Measurements from ENCODE around the gene SLX4IP.
"Not testable (repeated sequence)": the region's sequence is repeated elsewhere in the genome, so short reads cannot be mapped to it uniquely, and the experiment has no call there.

SLX4IP gene

DNA sequence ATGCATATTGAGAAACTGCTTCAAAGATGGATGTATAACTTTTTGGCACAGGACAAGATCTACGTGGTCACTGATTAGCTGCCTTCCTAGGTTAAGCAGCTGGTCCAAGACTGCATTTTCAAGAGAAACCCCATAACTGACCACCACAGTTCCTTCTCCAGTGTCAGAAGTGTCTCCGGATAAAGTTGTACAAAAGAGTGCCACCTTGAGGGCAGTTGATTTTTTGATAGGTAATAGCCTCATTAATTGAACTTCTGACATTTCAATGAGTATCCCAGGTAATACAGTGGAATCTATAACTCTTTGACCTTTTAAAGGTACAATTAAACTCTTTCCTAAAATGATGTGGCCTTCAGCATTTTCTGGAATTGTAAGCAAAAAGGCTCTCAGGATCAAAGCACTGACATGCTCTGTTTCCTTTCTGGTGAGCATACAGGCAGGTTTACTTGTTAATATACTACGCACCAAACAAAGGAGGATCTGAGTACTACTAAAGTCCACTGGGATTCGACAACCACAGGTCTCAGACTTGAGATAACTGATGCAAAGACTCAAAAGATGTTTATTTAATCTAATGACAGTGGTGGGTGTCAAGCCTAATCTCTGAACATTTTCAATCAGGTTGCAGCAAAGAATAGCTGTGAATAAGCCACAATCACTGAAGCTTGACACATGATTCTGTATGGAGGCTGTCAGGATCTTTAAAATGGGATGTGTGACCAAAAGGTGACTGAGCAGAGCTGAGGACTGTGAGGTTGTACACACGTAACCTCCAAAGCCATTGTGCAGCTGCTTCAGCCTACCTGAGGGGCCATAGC lies 22.3 kb upstream of the SLX4IP start:
- no peak overlapping the region for H3K27ac ChIP-seq (ENCODE audit: low read length, poor library complexity, severe bottlenecking)
- WGBS, result 94% methylated on average over 4 of the region's 5 CpGs

GRCh38 chr20:10415013-10415650 lies 20.0 kb upstream of the SLX4IP start:
- no peak overlapping the region for H2AFZ ChIP-seq (ENCODE audit: low read depth, low read length)
- H2BK120ac ChIP-seq (ENCODE audit: low read depth, low read length), result no peak overlapping the region
- H3K27me3 ChIP-seq (ENCODE audit: control insufficient read depth in 1 of 2, insufficient read depth in 1 of 2, low read length in 2 of 2), result no peaks in the 10 kb centered on the region
- no peak overlapping the region for H3K18ac ChIP-seq (ENCODE audit: low read depth in 1 of 2, low read length in 2 of 2)
- H2AK5ac ChIP-seq (ENCODE audit: low read length, severe bottlenecking), result no peak overlapping the region
- no peak overlapping the region for H3K4me3 ChIP-seq (ENCODE audit: insufficient read depth in 1 of 2, low read depth in 1 of 2, low read length in 2 of 2)
- no peak overlapping the region for H3K4ac ChIP-seq (ENCODE audit: low read depth in 1 of 2, low read length in 2 of 2)
- peaks cover 9% of the 10 kb centered on the region for H3K79me1 ChIP-seq (replicated peaks; ENCODE audit: low read length, poor library complexity, severe bottlenecking)
- H2BK12ac ChIP-seq (ENCODE audit: low read length in 2 of 2), result no peak overlapping the region
- no peak overlapping the region for H2BK15ac ChIP-seq (ENCODE audit: low read depth, poor library complexity, severe bottlenecking)
- H3K4me1 ChIP-seq (ENCODE audit: control insufficient read depth, insufficient read depth, low read depth, low read length), result no peaks in the 10 kb centered on the region
- no peak overlapping the region for H4K8ac ChIP-seq (ENCODE audit: low read length)
- no peaks in the 10 kb centered on the region for H3K9me3 ChIP-seq (ENCODE audit: control insufficient read depth, low read length)
- no peak overlapping the region for H3K4me2 ChIP-seq (ENCODE audit: low read length, poor library complexity, severe bottlenecking)
- no peak overlapping the region for H3K14ac ChIP-seq (ENCODE audit: low read length in 2 of 2)
- peaks cover 4 to 57% of the 10 kb centered on the region in 2 experiments for H3K36me3 ChIP-seq (ENCODE audit: control insufficient read depth in 1 of 2, insufficient read depth in 2 of 2, low read depth in 1 of 2, low read length in 2 of 2)
- no peak overlapping the region for H3K27ac ChIP-seq (ENCODE audit: low read length, poor library complexity, severe bottlenecking)
- H4K91ac ChIP-seq (ENCODE audit: low read length), result no peak overlapping the region
- H3K23ac ChIP-seq (ENCODE audit: low read length in 2 of 2), result no peak overlapping the region
- DNase-seq, result no peak
- 78% methylated on average over 3 of the region's 3 CpGs for WGBS
- no peak overlapping the region for H3K9ac ChIP-seq (ENCODE audit: low read length)
- no peak overlapping the region for H2BK5ac ChIP-seq (ENCODE audit: low read depth, low read length, poor library complexity, severe bottlenecking)

More for the DNA sequence above, 22.3 kb upstream of the SLX4IP start:
- H3K27me3 ChIP-seq (ENCODE audit: control insufficient read depth in 1 of 2, insufficient read depth in 1 of 2, low read length in 2 of 2), result no peaks in the 10 kb centered on the region
- H3K4ac ChIP-seq (ENCODE audit: low read depth in 1 of 2, low read length in 2 of 2), result no peak overlapping the region
- no peak overlapping the region for H3K4me2 ChIP-seq (ENCODE audit: low read length, poor library complexity, severe bottlenecking)
- no peak overlapping the region for H2BK12ac ChIP-seq (ENCODE audit: low read length in 2 of 2)
- no peak overlapping the region for H2BK15ac ChIP-seq (ENCODE audit: low read depth, poor library complexity, severe bottlenecking)
- no peak overlapping the region for H2BK120ac ChIP-seq (ENCODE audit: low read depth, low read length)
- H2AFZ ChIP-seq (ENCODE audit: low read depth, low read length), result no peak overlapping the region
- H4K8ac ChIP-seq (ENCODE audit: low read length), result no peak overlapping the region
- no peaks in the 10 kb centered on the region for H3K4me1 ChIP-seq (ENCODE audit: control insufficient read depth, insufficient read depth, low read depth, low read length)
- H4K91ac ChIP-seq (ENCODE audit: low read length), result no peak overlapping the region
- H3K79me1 ChIP-seq (replicated peaks; ENCODE audit: low read length, poor library complexity, severe bottlenecking), result peaks cover 8% of the 10 kb centered on the region
- H3K14ac ChIP-seq (ENCODE audit: low read length in 2 of 2), result no peak overlapping the region
- H2BK5ac ChIP-seq (ENCODE audit: low read depth, low read length, poor library complexity, severe bottlenecking), result no peak overlapping the region
- no peak overlapping the region for H3K18ac ChIP-seq (ENCODE audit: low read depth in 1 of 2, low read length in 2 of 2)
- no peak overlapping the region for H3K9ac ChIP-seq (ENCODE audit: low read length)
- H3K9me3 ChIP-seq (ENCODE audit: control insufficient read depth, low read length), result no peaks in the 10 kb centered on the region
- H3K36me3 ChIP-seq (ENCODE audit: control insufficient read depth in 1 of 2, insufficient read depth in 2 of 2, low read depth in 1 of 2, low read length in 2 of 2), result peaks cover 4 to 45% of the 10 kb centered on the region in 2 experiments
- H3K4me3 ChIP-seq (ENCODE audit: insufficient read depth in 1 of 2, low read depth in 1 of 2, low read length in 2 of 2), result no peak overlapping the region
- no peak for DNase-seq
- H3K23ac ChIP-seq (ENCODE audit: low read length in 2 of 2), result no peak overlapping the region
- no peak overlapping the region for H2AK5ac ChIP-seq (ENCODE audit: low read length, severe bottlenecking)

- Histone ChIP-seq H3K79me1 (replicated peaks; ENCODE audit: low read length, poor library complexity, severe bottlenecking) (peaks cover 14% of the 10 kb centered on the region), H3K36me3 (ENCODE audit: control insufficient read depth in 1 of 2, insufficient read depth in 2 of 2, low read depth in 1 of 2, low read length in 2 of 2) (peaks cover 4 to 60% of the 10 kb centered on the region in 2 experiments)
- H3K27ac ChIP-seq (ENCODE audit: low read length, poor library complexity, severe bottlenecking); H3K9me3 ChIP-seq (ENCODE audit: control insufficient read depth, low read length); H3K27me3 ChIP-seq (ENCODE audit: control insufficient read depth in 1 of 2, insufficient read depth in 1 of 2, low read length in 2 of 2); H2BK5ac ChIP-seq (ENCODE audit: low read depth, low read length, poor library complexity, severe bottlenecking); H3K14ac ChIP-seq (ENCODE audit: low read length in 2 of 2); H3K9ac ChIP-seq (ENCODE audit: low read length); H4K8ac ChIP-seq (ENCODE audit: low read length); H2BK15ac ChIP-seq (ENCODE audit: low read depth, poor library complexity, severe bottlenecking); H3K4me1 ChIP-seq (ENCODE audit: control insufficient read depth, insufficient read depth, low read depth, low read length); H2AK5ac ChIP-seq (ENCODE audit: low read length, severe bottlenecking); H4K91ac ChIP-seq (ENCODE audit: low read length); H3K4me2 ChIP-seq (ENCODE audit: low read length, poor library complexity, severe bottlenecking); H3K4me3 ChIP-seq (ENCODE audit: insufficient read depth in 1 of 2, low read depth in 1 of 2, low read length in 2 of 2); H3K4ac ChIP-seq (ENCODE audit: low read depth in 1 of 2, low read length in 2 of 2); DNase-seq; H3K23ac ChIP-seq (ENCODE audit: low read length in 2 of 2); H2BK120ac ChIP-seq (ENCODE audit: low read depth, low read length); H2BK12ac ChIP-seq (ENCODE audit: low read length in 2 of 2); H3K18ac ChIP-seq (ENCODE audit: low read depth in 1 of 2, low read length in 2 of 2); H2AFZ ChIP-seq (ENCODE audit: low read depth, low read length): not testable (repeated sequence)
- WGBS, result 100% methylated on average over 2 of the region's 2 CpGs
Measured at GRCh38 chr20:10417218-10417617, 17.9 kb upstream of the SLX4IP start.

- Histone ChIP-seq H2AK5ac (ENCODE audit: low read length, severe bottlenecking) (no peak overlapping the region), H3K4me2 (ENCODE audit: low read length, poor library complexity, severe bottlenecking) (no peak overlapping the region), H3K23ac (ENCODE audit: low read length in 2 of 2) (no peak overlapping the region), H3K4me3 (ENCODE audit: insufficient read depth in 1 of 2, low read depth in 1 of 2, low read length in 2 of 2) (no peak overlapping the region), H3K36me3 (ENCODE audit: control insufficient read depth in 1 of 2, insufficient read depth in 2 of 2, low read depth in 1 of 2, low read length in 2 of 2) (peaks cover 4 to 48% of the 10 kb centered on the region in 2 experiments), H3K27me3 (ENCODE audit: control insufficient read depth in 1 of 2, insufficient read depth in 1 of 2, low read length in 2 of 2) (no peaks in the 10 kb centered on the region), H3K4me1 (ENCODE audit: control insufficient read depth, insufficient read depth, low read depth, low read length) (peaks cover 1% of the 10 kb centered on the region), H2BK15ac (ENCODE audit: low read depth, poor library complexity, severe bottlenecking) (no peak overlapping the region), H2BK5ac (ENCODE audit: low read depth, low read length, poor library complexity, severe bottlenecking) (no peak overlapping the region), H2BK120ac (ENCODE audit: low read depth, low read length) (no peak overlapping the region), H4K8ac (ENCODE audit: low read length) (no peak overlapping the region), H3K9me3 (ENCODE audit: control insufficient read depth, low read length) (no peaks in the 10 kb centered on the region), H3K4ac (ENCODE audit: low read depth in 1 of 2, low read length in 2 of 2) (no peak overlapping the region), H3K79me1 (replicated peaks; ENCODE audit: low read length, poor library complexity, severe bottlenecking) (peaks cover 18% of the 10 kb centered on the region), H3K27ac (ENCODE audit: low read length, poor library complexity, severe bottlenecking) (no peak overlapping the region), H2AFZ (ENCODE audit: low read depth, low read length) (no peak overlapping the region), H4K91ac (ENCODE audit: low read length) (no peak overlapping the region), H3K9ac (ENCODE audit: low read length) (no peak overlapping the region), H2BK12ac (ENCODE audit: low read length in 2 of 2) (no peak overlapping the region), H3K18ac (ENCODE audit: low read depth in 1 of 2, low read length in 2 of 2) (no peak overlapping the region), H3K14ac (ENCODE audit: low read length in 2 of 2) (no peak overlapping the region)
- no peak for DNase-seq
- WGBS, result 84% methylated on average over 4 of the region's 5 CpGs
Measured at GRCh38 chr20:10419550-10420133, 15.5 kb upstream of the SLX4IP start.
